GM23338 (cell line): ENCODE results near the gene TRPM3. TPM values are rescaled to one million over a fixed set of nuclear protein-coding genes. Genes with fewer than 3 reads are reported as not detected.

Experiments
- ATAC-seq: fragments of 200-7000 bp; cut with Tn5 transposase; 3 replicates; pipeline ENCODE4 v1.9.1; 2020
- DNase-seq: peaks from one replicate; pipeline ENCODE4 v3.0.0-alpha.2; 2015; ENCODE audit warnings: low spot score
- H2AFZ ChIP-seq: fragments of 200-600 bp; sonication (generic); 2 replicates; pipeline ENCODE4 v1.8.0; 2016; ENCODE audit warnings: antibody characterized with exemption, mild to moderate bottlenecking, moderate library complexity
- H3F3A ChIP-seq: fragments of 200-600 bp; sonication (generic); replicated peaks from 2 replicates; pipeline ENCODE4 v1.8.0; 2017; ENCODE audit warnings: antibody characterized with exemption, mixed run types, low read depth
- H3K27ac ChIP-seq: fragments of 200-600 bp; sonication (generic); 2 replicates; pipeline ENCODE4 v1.6.1; 2016; ENCODE audit warnings: low read depth
- H3K27me3 ChIP-seq: fragments of 200-600 bp; sonication (generic); 2 replicates; pipeline ENCODE4 v1.8.0; 2016; ENCODE audit warnings: mild to moderate bottlenecking, mixed run types, moderate library complexity; ENCODE audit not compliant: insufficient read depth
- H3K36me3 ChIP-seq: fragments of 200-600 bp; sonication (generic); 2 replicates; pipeline ENCODE4 v1.8.0; 2016; ENCODE audit warnings: mild to moderate bottlenecking; ENCODE audit not compliant: insufficient read depth
- H3K4me1 ChIP-seq: fragments of 200-600 bp; sonication (generic); 2 replicates; pipeline ENCODE4 v1.8.0; 2016; ENCODE audit warnings: mild to moderate bottlenecking, moderate library complexity; ENCODE audit not compliant: insufficient read depth
- H3K4me2 ChIP-seq: fragments of 200-600 bp; sonication (generic); 2 replicates; pipeline ENCODE4 v1.7.1; 2017; ENCODE audit warnings: mixed run types
- H3K4me3 ChIP-seq: fragments of 200-600 bp; sonication (generic); 2 replicates; pipeline ENCODE4 v1.6.1; 2016; ENCODE audit warnings: mixed run types
- H3K79me2 ChIP-seq: fragments of 200-600 bp; sonication (generic); replicated peaks from 2 replicates; pipeline ENCODE4 v1.8.0; 2017; ENCODE audit warnings: mild to moderate bottlenecking; ENCODE audit not compliant: insufficient read depth
- H3K9me2 ChIP-seq: fragments of 200-600 bp; sonication (generic); 2 replicates; pipeline ENCODE4 v1.8.0; 2017; ENCODE audit not compliant: insufficient read depth
- H4K20me1 ChIP-seq: fragments of 200-600 bp; sonication (generic); replicated peaks from 2 replicates; pipeline ENCODE4 v1.8.0; 2017; ENCODE audit warnings: mild to moderate bottlenecking; ENCODE audit not compliant: insufficient read depth
- H3K27ac Mint-ChIP-seq: 2 replicates; pipeline ENCODE4 v1.8.0; 2020; ENCODE audit warnings: inconsistent platforms, mild to moderate bottlenecking, moderate library complexity, mixed read lengths
- H3K27me3 Mint-ChIP-seq: 3 replicates; pipeline ENCODE4 v1.8.0; 2022; ENCODE audit warnings: low read depth, mild to moderate bottlenecking, moderate library complexity, mixed read lengths, inconsistent platforms; ENCODE audit not compliant: insufficient read depth, poor library complexity
- H3K36me3 Mint-ChIP-seq: 3 replicates; pipeline ENCODE4 v1.8.0; 2021; ENCODE audit warnings: low read depth, mild to moderate bottlenecking, inconsistent platforms, moderate library complexity, mixed read lengths
- H3K4me1 Mint-ChIP-seq: 3 replicates; pipeline ENCODE4 v1.8.0; 2020; ENCODE audit warnings: mild to moderate bottlenecking, inconsistent platforms, mixed read lengths
- H3K4me3 Mint-ChIP-seq: 3 replicates; pipeline ENCODE4 v1.8.0; 2021; ENCODE audit warnings: moderate library complexity, mild to moderate bottlenecking, inconsistent platforms, mixed read lengths
- H3K9me3 Mint-ChIP-seq: 3 replicates; pipeline ENCODE4 v1.8.0; 2020; ENCODE audit warnings: moderate library complexity, mild to moderate bottlenecking, inconsistent platforms, mixed read lengths
- CREB1 ChIP-seq: fragments of 250-450 bp; sonication (Bioruptor Pico); IDR thresholded peaks from 2 replicates; pipeline ENCODE4 v1.5.0; 2020; ENCODE audit warnings: low read depth, mild to moderate bottlenecking, moderate library complexity
- CTCF ChIP-seq, 2 experiments: fragments of 200-600 bp in 1 of 2; sonication (generic) in 1 of 2; conservative IDR thresholded peaks; 2 replicates each; pipeline versions ENCODE4 v1.5.1 to v1.6.1; 2016 to 2017; ENCODE audit warnings: antibody characterized with exemption in 2 of 2, low read depth in 2 of 2, mild to moderate bottlenecking in 2 of 2, moderate library complexity in 1 of 2
- ETS1 ChIP-seq: IDR thresholded peaks from 2 replicates; pipeline ENCODE4 v1.6.1; 2016; ENCODE audit warnings: antibody characterized with exemption
- EZH2phosphoT487 ChIP-seq: fragments of 200-600 bp; sonication (generic); IDR thresholded peaks from one replicate; pipeline ENCODE4 v1.8.1; 2018; ENCODE audit warnings: antibody characterized with exemption; ENCODE audit not compliant: unreplicated experiment
- NANOG ChIP-seq: IDR thresholded peaks from 2 replicates; pipeline ENCODE4 v1.6.1; 2016; ENCODE audit warnings: antibody characterized with exemption, borderline replicate concordance
- STAT1 ChIP-seq: IDR thresholded peaks from one replicate; pipeline ENCODE4 v1.6.1; 2016; ENCODE audit warnings: antibody characterized with exemption; ENCODE audit not compliant: unreplicated experiment
- ZNF114 ChIP-seq: fragments of 250-450 bp; sonication (Bioruptor Pico); IDR thresholded peaks from 2 replicates; pipeline ENCODE4 v1.5.0; 2020; ENCODE audit warnings: mild to moderate bottlenecking, moderate library complexity
- ZNF331 ChIP-seq: fragments of 250-450 bp; sonication (Bioruptor Pico); IDR thresholded peaks from 2 replicates; pipeline ENCODE4 v1.5.0; 2020; ENCODE audit warnings: low read depth, mild to moderate bottlenecking, moderate library complexity
- ZNF462 ChIP-seq: fragments of 250-450 bp; sonication (Bioruptor Pico); IDR thresholded peaks from 2 replicates; pipeline ENCODE4 v1.5.0; 2020; ENCODE audit warnings: mild to moderate bottlenecking, moderate library complexity
- polyA plus RNA-seq: library from polyadenylated mRNA; unstranded; fragments of >200 nt; fragmentation: Nextera tagmentation; extraction: Ambion mirVana; gene quantifications from 2 replicates; pipeline ENCODE4 v1.2.1, GENCODE V29; 2016
- total RNA-seq: library from RNA; depleted of rRNA; stranded (reverse); fragments of >200 nt; shearing (Covaris generic); gene quantifications from 2 replicates; pipeline ENCODE4 v1.2.3, GENCODE V29; 2014

The TRPM3 gene
- total and polyA plus RNA-seq, 2 experiments from 2014 or later, result 2.8 to 8.2 TPM

GRCh38 chr9:70488793-70489105, 632.7 kb downstream of the TRPM3 start:
- H4K20me1 ChIP-seq, result no peaks in the 10 kb centered on the region
- H3K79me2 ChIP-seq, result no peaks in the 10 kb centered on the region
- no peaks in the 10 kb centered on the region for H3K4me1 Mint-ChIP-seq
- H3K27ac Mint-ChIP-seq, result no peak overlapping the region
- peaks cover 2% of the 10 kb centered on the region for H3K27me3 Mint-ChIP-seq
- H3K4me3 ChIP-seq, result no peak overlapping the region
- H3F3A ChIP-seq, result no peaks in the 10 kb centered on the region
- no peak overlapping the region for H2AFZ ChIP-seq
- H3K4me3 Mint-ChIP-seq, result no peak overlapping the region
- H3K4me1 ChIP-seq, result no peaks in the 10 kb centered on the region
- H3K9me3 Mint-ChIP-seq, result no peaks in the 10 kb centered on the region
- no peak for TF ChIP-seq STAT1
- no peak for TF ChIP-seq EZH2phosphoT487
- no peak for TF ChIP-seq ETS1
- no peak for TF ChIP-seq CREB1 (CRISPR knock-in tag)
- TF ChIP-seq ZNF462, result no peak
- no peak for TF ChIP-seq CTCF (conservative IDR thresholded peaks at IDR 0.05; ENCODE audit: low read depth in 2 of 2)
- no peak for TF ChIP-seq NANOG
- TF ChIP-seq ZNF331 (CRISPR knock-in tag), result no peak
- TF ChIP-seq ZNF114 (CRISPR knock-in tag), result no peak
- no peaks in the 10 kb centered on the region for H3K36me3 Mint-ChIP-seq
- no peaks in the 10 kb centered on the region for H3K36me3 ChIP-seq
- no peak overlapping the region for H3K27ac ChIP-seq
- no peak for ATAC-seq
- DNase-seq, result no peak
- H3K27me3 ChIP-seq, result no peaks in the 10 kb centered on the region
- H3K4me2 ChIP-seq, result no peak overlapping the region
- no peaks in the 10 kb centered on the region for H3K9me2 ChIP-seq
